Fibroblast of mammary gland (primary cell): ENCODE results near the gene OR10K1.
"Not testable (repeated sequence)": the region's sequence is repeated elsewhere in the genome, so short reads cannot be mapped to it uniquely, and the experiment has no call there.

ENCODE experiments used
- DNase-seq: peaks from one replicate; pipeline ENCODE4 v3.0.0-alpha.2; 2010; ENCODE audit warnings: low read depth
- H3K4me3 ChIP-seq: 2 replicates; pipeline ENCODE4 v1.5.1; 2011; ENCODE audit warnings: low read depth, mild to moderate bottlenecking, low read length, moderate library complexity; ENCODE audit not compliant: control insufficient read depth
- CTCF ChIP-seq: conservative IDR thresholded peaks from 2 replicates; pipeline ENCODE4 v1.5.1; 2011; ENCODE audit warnings: low read depth, low read length, inconsistent platforms; ENCODE audit not compliant: control insufficient read depth, insufficient read depth

The OR10K1 gene, protein sequence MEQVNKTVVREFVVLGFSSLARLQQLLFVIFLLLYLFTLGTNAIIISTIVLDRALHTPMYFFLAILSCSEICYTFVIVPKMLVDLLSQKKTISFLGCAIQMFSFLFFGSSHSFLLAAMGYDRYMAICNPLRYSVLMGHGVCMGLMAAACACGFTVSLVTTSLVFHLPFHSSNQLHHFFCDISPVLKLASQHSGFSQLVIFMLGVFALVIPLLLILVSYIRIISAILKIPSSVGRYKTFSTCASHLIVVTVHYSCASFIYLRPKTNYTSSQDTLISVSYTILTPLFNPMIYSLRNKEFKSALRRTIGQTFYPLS

DNA sequence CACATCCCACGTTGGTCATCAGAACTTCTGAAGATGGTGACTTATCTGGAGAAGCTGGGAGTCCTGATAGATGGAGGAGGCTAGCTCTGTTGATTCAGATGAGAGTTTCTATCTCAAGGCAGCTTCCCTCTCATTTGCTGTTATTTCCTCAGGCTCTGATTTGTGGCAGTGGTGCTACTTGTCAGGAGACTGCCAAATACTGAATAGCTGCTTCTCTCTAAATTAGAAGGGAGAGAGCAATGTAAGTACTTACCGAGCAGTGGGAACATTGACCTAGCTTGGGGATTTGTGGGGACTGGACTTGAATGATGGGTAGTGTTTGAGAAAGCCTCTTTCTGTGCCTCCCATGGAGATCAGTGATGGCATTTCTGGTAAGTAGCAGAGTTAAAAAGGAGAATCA, at the start of gene OR10K1:
Gene OR10K1 (plus strand): TSS at position 301 of the 400 bp plus-strand sequence. CDS start 3,728 bp downstream, outside the sequence.
- no peak for TF ChIP-seq CTCF
- DNase-seq, result no peak
- H3K4me3 ChIP-seq, result no peak within 1 kb of the TSS

- TF ChIP-seq CTCF, result no peak
- DNase-seq, result no peak
- H3K4me3 ChIP-seq, result no peak overlapping the region
These were observed 46.8 kb upstream of the OR10K1 start for GRCh38 chr1:158414651-158415345.

- DNase-seq, result no peak
- TF ChIP-seq CTCF, result no peak
- no peak overlapping the region for H3K4me3 ChIP-seq
These were observed 44.0 kb upstream of the OR10K1 start for GRCh38 chr1:158417586-158417985.

DNA sequence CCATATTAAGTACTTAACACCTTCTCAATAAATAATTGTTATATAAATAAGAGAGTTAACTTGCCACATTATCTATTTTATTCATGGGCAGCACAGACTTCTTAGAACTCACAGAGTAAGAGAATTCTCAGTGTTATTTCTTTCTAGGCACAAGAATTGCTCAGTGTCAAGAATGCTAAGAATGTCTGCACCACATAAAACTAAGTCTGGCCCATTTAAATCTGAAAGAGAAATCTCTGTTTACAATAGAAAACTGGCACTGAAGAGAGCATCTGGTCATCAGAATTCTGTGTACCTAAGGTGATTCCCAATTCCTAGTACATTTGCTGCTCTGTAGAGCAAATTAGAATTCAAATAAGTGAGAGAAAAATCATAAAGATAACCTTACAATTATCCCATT, 39.4 kb upstream of the OR10K1 start:
- no peak for TF ChIP-seq CTCF
- DNase-seq, result no peak
- no peak overlapping the region for H3K4me3 ChIP-seq

- no peak overlapping the region for H3K4me3 ChIP-seq
- TF ChIP-seq CTCF, result no peak
- no peak for DNase-seq
These were observed 36.6 kb upstream of the OR10K1 start for GRCh38 chr1:158425027-158425426.

GRCh38 chr1:158426137-158426536, 35.5 kb upstream of the OR10K1 start, which contains the start of gene OR10K2:
Gene OR10K2, minus strand, starts transcription at chr1:158426237. Its CDS starts 5,371 bp downstream, at chr1:158420866.
- no peak within 1 kb of the TSS for H3K4me3 ChIP-seq
- TF ChIP-seq CTCF, result no peak
- no peak for DNase-seq

- H3K4me3 ChIP-seq, DNase-seq: not testable (repeated sequence)
These were observed 31.5 kb upstream of the OR10K1 start for GRCh38 chr1:158430163-158430562.
